RWPE1 (cell line): ENCODE data around the gene PAK6.
A peak's percentile ranks its signal among the peaks of the same experiment; 100 is the strongest.

Experiments used
- CTCF ChIA-PET: fragments of 350-600 bp; sonication (Branson Sonifier 250); formaldehyde crosslinking; extraction: SDS; loops from one replicate; lab custom pipeline; 2021; lab: Yijun Ruan, JAX
- POLR2A ChIA-PET: fragments of 400-600 bp; formaldehyde crosslinking; extraction: SDS; loops from one replicate; lab custom pipeline; 2020; ENCODE audit warnings: antibody characterized with exemption; ENCODE audit not compliant: low non-redundant PET; lab: Yijun Ruan, JAX
- DNase-seq: peaks from one replicate; pipeline ENCODE4 v3.0.0; 2012; ENCODE audit warnings: low spot score
- H3K27ac ChIP-seq: fragments of 450-650 bp; 2 replicates; pipeline ENCODE4 v1.5.1; 2017
- CTCF ChIP-seq: fragments of 450-650 bp; conservative IDR thresholded peaks from 2 replicates; pipeline ENCODE4 v1.5.1; 2017; ENCODE audit warnings: low read depth, mild to moderate bottlenecking

The PAK6 gene

GRCh38 chr15:40323953-40324937 lies 85.4 kb downstream of the PAK6 start:
- H3K27ac ChIP-seq, result peak overlapping the region; percentile 69
- no peak for TF ChIP-seq CTCF
- ChIA-PET CTCF (interaction anchor here (0.8 to 1.9 kb wide), 3 partner anchors 13 to 15 kb away, joined by 4 to 14 read pairs (median 5); no protein-coding TSS in a partner anchor), POLR2A (interaction anchor here (0.6 to 0.7 kb wide), 2 partner anchors 12 to 294 kb away, joined by 3 to 5 read pairs; no protein-coding TSS in a partner anchor)
- DNase-seq, result peak; percentile 46

DNA sequence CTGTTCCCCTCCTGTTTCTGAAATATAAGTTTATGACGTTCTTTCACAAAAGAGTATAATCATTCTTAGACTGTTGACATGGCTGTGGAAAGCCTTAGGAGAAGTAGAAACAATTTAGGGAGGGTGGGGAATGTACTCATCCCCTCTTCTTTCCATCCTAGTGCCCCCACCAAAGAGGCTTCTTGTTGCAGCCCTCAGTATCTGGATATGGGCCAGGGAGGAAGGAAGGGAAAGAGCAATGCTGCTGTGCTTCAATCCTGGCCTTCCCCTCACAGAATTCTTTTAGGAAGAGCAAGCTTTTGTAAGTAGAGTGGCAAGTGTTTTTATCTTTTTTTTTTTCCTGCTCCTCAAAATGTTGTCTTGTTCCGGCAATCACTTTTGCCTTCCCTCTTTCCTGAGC lies 86.3 kb downstream of the PAK6 start:
- DNase-seq, result no peak
- CTCF ChIA-PET, result interaction anchor here (0.5 to 1.3 kb wide), 5 partner anchors 12 to 671 kb away, joined by 3 to 5 read pairs (median 4); no protein-coding TSS in a partner anchor
- no peak for TF ChIP-seq CTCF
- no peak overlapping the region for H3K27ac ChIP-seq
- POLR2A ChIA-PET, result interaction anchor here (0.6 to 0.7 kb wide), 2 partner anchors 12 to 293 kb away, joined by 3 to 5 read pairs; no protein-coding TSS in a partner anchor

- no peak for DNase-seq
- no peak overlapping the region for H3K27ac ChIP-seq
- no peak for TF ChIP-seq CTCF
- POLR2A ChIA-PET, result no interaction called here
- CTCF ChIA-PET, result interaction anchor here (0.5 to 1.9 kb wide), 5 partner anchors 10 to 670 kb away, joined by 3 to 7 read pairs (median 5); no protein-coding TSS in a partner anchor
Measured at GRCh38 chr15:40325700-40326099, 86.8 kb downstream of the PAK6 start.
